H9 (cell line): ENCODE measurements around the gene ADAMTS5. TPM values are rescaled to one million over a fixed set of nuclear protein-coding genes. Genes with fewer than 3 reads are reported as not detected.

Source experiments
- DNase-seq: peaks from one replicate; pipeline ENCODE4 v3.0.0-alpha.2; 2017
- H2AFZ ChIP-seq: one replicate; pipeline ENCODE4 v1.6.1; 2013; ENCODE audit warnings: mild to moderate bottlenecking, low read length, control low read depth, moderate library complexity
- H2AK5ac ChIP-seq: 2 replicates; pipeline ENCODE4 v1.6.1; 2013; ENCODE audit warnings: low read length, control low read depth, mixed read lengths; ENCODE audit not compliant: insufficient read length
- H2BK120ac ChIP-seq: one replicate; pipeline ENCODE4 v1.6.1; 2013; ENCODE audit warnings: low read depth, mild to moderate bottlenecking, low read length, control low read depth, inconsistent platforms; ENCODE audit not compliant: poor library complexity, severe bottlenecking
- H2BK12ac ChIP-seq: 2 replicates; pipeline ENCODE4 v1.6.1; 2013; ENCODE audit warnings: low read length, control low read depth, mixed read lengths, low read depth; ENCODE audit not compliant: insufficient read length
- H2BK15ac ChIP-seq: 2 replicates; pipeline ENCODE4 v1.6.1; 2013; ENCODE audit warnings: low read depth, low read length, control low read depth
- H2BK20ac ChIP-seq: one replicate; pipeline ENCODE4 v1.6.1; 2013; ENCODE audit warnings: low read depth, mild to moderate bottlenecking, low read length, control low read depth, inconsistent platforms; ENCODE audit not compliant: poor library complexity, severe bottlenecking
- H2BK5ac ChIP-seq: 2 replicates; pipeline ENCODE4 v1.6.1; 2013; ENCODE audit warnings: low read length, control low read depth, mixed read lengths; ENCODE audit not compliant: insufficient read length
- H3K14ac ChIP-seq: 2 replicates; pipeline ENCODE4 v1.6.1; 2013; ENCODE audit warnings: low read length, control low read depth; ENCODE audit not compliant: insufficient read depth
- H3K18ac ChIP-seq: 2 replicates; pipeline ENCODE4 v1.6.1; 2013; ENCODE audit warnings: low read depth, mild to moderate bottlenecking, mixed read lengths, low read length, control low read depth; ENCODE audit not compliant: insufficient read length
- H3K23ac ChIP-seq: 2 replicates; pipeline ENCODE4 v1.6.1; 2013; ENCODE audit warnings: low read length, control low read depth, mixed read lengths, low read depth; ENCODE audit not compliant: insufficient read length
- H3K23me2 ChIP-seq: 2 replicates; pipeline ENCODE4 v1.6.1; 2013; ENCODE audit warnings: low read depth, mild to moderate bottlenecking, mixed read lengths, low read length, control low read depth; ENCODE audit not compliant: insufficient read length, poor library complexity, severe bottlenecking
- H3K27ac ChIP-seq: 2 replicates; pipeline ENCODE4 v1.5.1; 2013; ENCODE audit warnings: low read length, control low read depth, mixed read lengths, low read depth; ENCODE audit not compliant: insufficient read length
- H3K27me3 ChIP-seq: 2 replicates; pipeline ENCODE4 v1.6.1; 2013; ENCODE audit warnings: low read length, control low read depth, inconsistent platforms; ENCODE audit not compliant: insufficient read depth
- H3K4ac ChIP-seq: 2 replicates; pipeline ENCODE4 v1.6.1; 2013; ENCODE audit warnings: low read depth, mild to moderate bottlenecking, control low read depth, inconsistent platforms, low read length, moderate library complexity
- H3K4me1 ChIP-seq: 2 replicates; pipeline ENCODE4 v1.6.1; 2013; ENCODE audit warnings: low read length, control low read depth, inconsistent platforms; ENCODE audit not compliant: insufficient read depth
- H3K4me2 ChIP-seq: 2 replicates; pipeline ENCODE4 v1.6.1; 2013; ENCODE audit warnings: low read length, control low read depth, mixed read lengths; ENCODE audit not compliant: insufficient read length, insufficient read depth
- H3K56ac ChIP-seq: 2 replicates; pipeline ENCODE4 v1.6.1; 2013; ENCODE audit warnings: low read depth, mild to moderate bottlenecking, mixed read lengths, low read length, control low read depth; ENCODE audit not compliant: insufficient read length
- H3K79me1 ChIP-seq: 2 replicates; pipeline ENCODE4 v1.6.1; 2013; ENCODE audit warnings: low read depth, mild to moderate bottlenecking, moderate library complexity, low read length, control low read depth, inconsistent platforms; ENCODE audit not compliant: insufficient read depth, poor library complexity, severe bottlenecking
- H3K79me2 ChIP-seq: 2 replicates; pipeline ENCODE4 v1.6.1; 2013; ENCODE audit warnings: low read length, control low read depth, inconsistent platforms; ENCODE audit not compliant: insufficient read depth
- H3K9ac ChIP-seq: 2 replicates; pipeline ENCODE4 v1.6.1; 2013; ENCODE audit warnings: low read length, control low read depth, mixed read lengths; ENCODE audit not compliant: insufficient read length; ENCODE audit errors: extremely low read depth
- H3K9me3 ChIP-seq: one replicate; pipeline ENCODE4 v1.6.1; 2013; ENCODE audit warnings: low read depth, low read length, inconsistent platforms; ENCODE audit not compliant: control insufficient read depth
- H3T11ph ChIP-seq: one replicate; pipeline ENCODE4 v1.6.1; 2013; ENCODE audit warnings: mild to moderate bottlenecking, low read length, control low read depth, inconsistent platforms
- H4K20me1 ChIP-seq: one replicate; pipeline ENCODE4 v1.6.1; 2013; ENCODE audit not compliant: control insufficient read depth, insufficient read length, insufficient read depth
- H4K5ac ChIP-seq: 2 replicates; pipeline ENCODE4 v1.6.1; 2013; ENCODE audit warnings: low read depth, mild to moderate bottlenecking, mixed read lengths, low read length, control low read depth; ENCODE audit not compliant: insufficient read length
- H4K8ac ChIP-seq: replicated peaks from 2 replicates; pipeline ENCODE4 v1.6.1; 2013; ENCODE audit warnings: low read length, control low read depth, mixed read lengths, low read depth; ENCODE audit not compliant: insufficient read length
- H4K91ac ChIP-seq: 2 replicates; pipeline ENCODE4 v1.6.1; 2013; ENCODE audit warnings: low read depth, mild to moderate bottlenecking, moderate library complexity, mixed read lengths, low read length, control low read depth; ENCODE audit not compliant: insufficient read length
- H3K27ac Mint-ChIP-seq, 3 experiments: 2 replicates in 2 of 3; 3 replicates in 1 of 3; pipeline ENCODE4 v1.8.0; 2020 to 2021; ENCODE audit warnings: mixed read lengths in 3 of 3, mild to moderate bottlenecking in 1 of 3, moderate library complexity in 1 of 3
- H3K27me3 Mint-ChIP-seq: 2 replicates; pipeline ENCODE4 v1.8.0; 2021; ENCODE audit warnings: low read depth, mild to moderate bottlenecking, moderate library complexity, mixed read lengths
- H3K36me3 Mint-ChIP-seq, 3 experiments: 2 replicates in 2 of 3; 3 replicates in 1 of 3; pipeline ENCODE4 v1.8.0; 2020 to 2021; ENCODE audit warnings: low read depth in 3 of 3, mixed read lengths in 3 of 3; ENCODE audit not compliant: insufficient read depth in 1 of 3
- H3K4me1 Mint-ChIP-seq, 2 experiments: 2 replicates each; pipeline ENCODE4 v1.8.0; 2020; ENCODE audit warnings: mixed read lengths in 2 of 2
- H3K4me3 Mint-ChIP-seq, 2 experiments: 2 replicates in 1 of 2; 3 replicates in 1 of 2; pipeline ENCODE4 v1.8.0; 2020 to 2021; ENCODE audit warnings: mild to moderate bottlenecking in 2 of 2, mixed read lengths in 2 of 2, moderate library complexity in 1 of 2
- H3K9me3 Mint-ChIP-seq, 2 experiments: 2 replicates in 1 of 2; 3 replicates in 1 of 2; pipeline ENCODE4 v1.8.0; 2020; ENCODE audit warnings: mild to moderate bottlenecking in 2 of 2, mixed read lengths in 2 of 2, moderate library complexity in 1 of 2
- WGBS: extraction: QIAGEN DNeasy Blood & Tissue Kit; methylation state at CpG from one replicate; pipeline ENCODE4 v1.1.7; 2013; ENCODE audit warnings: missing lambda C conversion rate, low lambda C conversion rate, mixed read lengths; ENCODE audit not compliant: insufficient read length; ENCODE audit errors: extremely low coverage; 5-methylcytosine and 5-hydroxymethylcytosine counted together
- total RNA-seq: library from RNA; stranded (reverse); gene quantifications from 2 replicates; pipeline ENCODE4 v1.2.1, GENCODE V29; 2021
- TF ChIP-seq, protein P1 (sequence below): fragments of 200-600 bp; sonication (generic); conservative IDR thresholded peaks from 3 replicates; pipeline ENCODE4 v1.8.0; 2021; ENCODE audit warnings: antibody characterized with exemption, mild to moderate bottlenecking

Gene ADAMTS5
- total RNA-seq, 1 experiment from 2014 or later: 0.90 TPM

DNA sequence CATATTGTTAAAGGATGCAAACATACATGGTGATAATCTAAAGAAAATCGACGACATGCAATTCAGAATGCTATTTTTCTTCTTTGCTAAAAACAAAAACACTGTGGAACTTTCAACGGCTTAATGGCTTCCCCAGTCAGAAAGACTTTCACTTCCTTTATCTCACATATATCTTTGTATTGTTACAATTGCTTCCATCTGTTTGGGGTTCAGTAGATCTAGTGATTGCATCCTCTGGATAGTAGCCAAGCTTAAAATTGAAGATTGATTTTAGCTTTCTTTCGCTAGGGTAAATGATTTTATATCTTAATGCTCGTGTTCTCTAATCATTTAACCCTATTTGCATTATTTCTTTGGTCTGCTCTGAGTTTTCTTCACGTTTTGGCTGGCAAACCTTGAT, 89.9 kb downstream of the ADAMTS5 start:
- Mint-ChIP-seq H3K36me3 (peaks cover 2 to 13% (median 6%) of the 10 kb centered on the region in 3 experiments; a peak in 6 of 7 replicates), H3K9me3 (peaks cover 17 to 25% of the 10 kb centered on the region in 2 experiments; a peak in 4 of 5 replicates), H3K4me1 (0 out of 4 replicates have a peak, but pooled peaks cover 0 to 2% of the 10 kb centered on the region in 2 experiments), H3K27ac (no peak overlapping the region), H3K4me3 (no peak overlapping the region), H3K27me3 (no peaks in the 10 kb centered on the region)
- H3T11ph ChIP-seq: no peak overlapping the region
- no peak overlapping the region for H3K18ac ChIP-seq
- no peaks in the 10 kb centered on the region for H4K20me1 ChIP-seq
- no peak overlapping the region for H3K27ac ChIP-seq
- no peaks in the 10 kb centered on the region for H3K4me1 ChIP-seq
- H2BK20ac ChIP-seq: no peak overlapping the region
- no peaks in the 10 kb centered on the region for H3K79me2 ChIP-seq
- H3K27me3 ChIP-seq: no peaks in the 10 kb centered on the region
- H3K79me1 ChIP-seq: no peaks in the 10 kb centered on the region
- WGBS: no CpG with 5 or more reads among the region's 6 CpGs
- no peak overlapping the region for H3K4me2 ChIP-seq
- no peak overlapping the region for H2BK5ac ChIP-seq
- no peak overlapping the region for H2AFZ ChIP-seq
- no peak overlapping the region for H2BK15ac ChIP-seq
- no peak overlapping the region for H2BK120ac ChIP-seq
- H3K23me2 ChIP-seq: no peaks in the 10 kb centered on the region
- H4K91ac ChIP-seq: no peak overlapping the region
- no peak overlapping the region for H4K5ac ChIP-seq
- H3K4ac ChIP-seq: no peak overlapping the region
- H3K56ac ChIP-seq: no peak overlapping the region
- no peak overlapping the region for H3K14ac ChIP-seq
- no peaks in the 10 kb centered on the region for H3K9me3 ChIP-seq
- H2AK5ac ChIP-seq: no peak overlapping the region
- no peak overlapping the region for H3K9ac ChIP-seq
- DNase-seq: no peak
- TF ChIP-seq, protein P1, sequence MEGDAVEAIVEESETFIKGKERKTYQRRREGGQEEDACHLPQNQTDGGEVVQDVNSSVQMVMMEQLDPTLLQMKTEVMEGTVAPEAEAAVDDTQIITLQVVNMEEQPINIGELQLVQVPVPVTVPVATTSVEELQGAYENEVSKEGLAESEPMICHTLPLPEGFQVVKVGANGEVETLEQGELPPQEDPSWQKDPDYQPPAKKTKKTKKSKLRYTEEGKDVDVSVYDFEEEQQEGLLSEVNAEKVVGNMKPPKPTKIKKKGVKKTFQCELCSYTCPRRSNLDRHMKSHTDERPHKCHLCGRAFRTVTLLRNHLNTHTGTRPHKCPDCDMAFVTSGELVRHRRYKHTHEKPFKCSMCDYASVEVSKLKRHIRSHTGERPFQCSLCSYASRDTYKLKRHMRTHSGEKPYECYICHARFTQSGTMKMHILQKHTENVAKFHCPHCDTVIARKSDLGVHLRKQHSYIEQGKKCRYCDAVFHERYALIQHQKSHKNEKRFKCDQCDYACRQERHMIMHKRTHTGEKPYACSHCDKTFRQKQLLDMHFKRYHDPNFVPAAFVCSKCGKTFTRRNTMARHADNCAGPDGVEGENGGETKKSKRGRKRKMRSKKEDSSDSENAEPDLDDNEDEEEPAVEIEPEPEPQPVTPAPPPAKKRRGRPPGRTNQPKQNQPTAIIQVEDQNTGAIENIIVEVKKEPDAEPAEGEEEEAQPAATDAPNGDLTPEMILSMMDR: no peak
- no peak overlapping the region for H2BK12ac ChIP-seq
- no peak overlapping the region for H3K23ac ChIP-seq
- H4K8ac ChIP-seq: no peak overlapping the region
